GM21786 (cell line): Measurements from ENCODE around the gene KMT2C.
A peak's percentile ranks its signal among the peaks of the same experiment; 100 is the strongest.
"Not testable (repeated sequence)": the region's sequence is repeated elsewhere in the genome, so short reads cannot be mapped to it uniquely, and the experiment has no call there.

ENCODE experiments used
- ATAC-seq: cut with Tn5 transposase; IDR thresholded peaks from one replicate; pipeline ENCODE4 v1.9.1; 2021; ENCODE audit not compliant: unreplicated experiment

The KMT2C gene

GRCh38 chr7:152403726-152404125, 32.1 kb downstream of the KMT2C start:
- ATAC-seq, result no peak

- ATAC-seq, result no peak
Measured at GRCh38 chr7:152402384-152403250, 33.2 kb downstream of the KMT2C start.

DNA sequence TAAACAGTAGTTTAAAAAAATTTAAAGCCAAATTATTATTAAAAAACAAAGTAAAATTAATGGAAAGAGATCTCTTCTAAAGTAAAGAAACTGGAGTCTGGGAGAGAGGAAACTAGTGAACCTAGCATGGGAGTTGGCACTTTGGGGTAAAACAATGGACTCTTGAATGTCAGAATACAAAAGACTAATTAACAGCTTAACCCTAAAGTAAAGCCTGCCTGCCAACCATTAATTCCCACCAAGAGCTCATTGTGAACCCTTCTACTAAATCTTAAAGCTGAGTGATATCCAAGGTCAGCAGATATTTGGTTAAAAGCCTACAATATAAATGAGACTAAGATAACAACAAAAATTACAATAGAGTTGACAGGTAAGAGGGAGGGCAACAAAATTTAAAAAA, 36.5 kb downstream of the KMT2C start:
- no peak for ATAC-seq

GRCh38 chr7:152395112-152395511, 40.7 kb downstream of the KMT2C start:
- no peak for ATAC-seq

DNA sequence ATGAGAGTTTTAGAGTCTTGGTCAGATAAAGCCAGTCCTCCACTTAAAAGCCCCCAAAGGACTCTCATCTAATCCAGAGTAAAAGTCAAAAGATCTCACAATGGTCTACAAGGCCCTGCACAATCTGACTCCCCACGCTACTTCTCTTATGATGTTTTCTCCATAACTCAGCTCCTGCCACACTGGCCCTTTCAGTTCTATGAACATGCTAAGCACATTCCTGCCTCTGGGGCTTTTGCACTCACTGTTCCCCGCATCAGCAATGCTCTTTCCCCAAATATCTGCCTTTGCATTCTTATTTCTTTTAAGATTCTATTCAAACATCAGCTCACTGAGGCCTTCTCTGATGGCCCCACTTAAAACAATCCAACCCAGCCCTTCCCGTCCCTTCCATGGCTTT, 41.6 kb downstream of the KMT2C start:
- ATAC-seq, result not testable (repeated sequence)

- peak; percentile 72 for ATAC-seq
Measured at GRCh38 chr7:152392254-152392653, 43.5 kb downstream of the KMT2C start.

DNA sequence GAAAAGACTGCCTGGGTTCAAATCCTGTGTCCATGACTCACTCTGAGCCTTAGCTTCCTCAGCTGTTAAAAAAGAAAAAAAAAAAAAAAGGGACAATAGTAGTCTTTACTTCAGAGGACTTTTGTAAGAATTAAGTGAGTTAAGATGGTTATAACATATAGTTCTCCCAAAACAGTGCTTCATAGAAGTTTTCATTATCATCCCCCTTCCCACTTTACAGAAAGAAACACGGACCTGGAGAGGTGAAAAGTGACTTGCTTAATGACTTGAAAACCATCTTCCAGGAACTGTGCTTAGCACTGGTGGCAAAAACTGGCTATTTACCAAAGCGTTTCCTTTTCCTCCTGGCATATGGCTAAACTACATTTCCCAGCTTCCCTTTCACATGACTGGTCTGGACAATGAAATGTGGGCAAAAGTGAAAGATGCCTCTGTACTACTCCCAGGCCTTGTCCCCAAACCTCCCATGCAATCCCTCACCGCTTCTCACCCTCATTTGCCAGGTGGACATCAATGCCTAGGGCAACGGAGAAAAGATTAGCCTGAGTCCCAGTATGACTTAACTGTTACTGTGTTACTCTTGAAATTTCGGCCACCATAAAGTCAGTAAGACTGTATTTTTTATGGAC, 49.6 kb downstream of the KMT2C start:
- not testable (repeated sequence) for ATAC-seq

- not testable (repeated sequence) for ATAC-seq
Measured at GRCh38 chr7:152384235-152385200, 51.3 kb downstream of the KMT2C start.

- ATAC-seq, result no peak
Measured at GRCh38 chr7:152383341-152384234, 52.2 kb downstream of the KMT2C start.

DNA sequence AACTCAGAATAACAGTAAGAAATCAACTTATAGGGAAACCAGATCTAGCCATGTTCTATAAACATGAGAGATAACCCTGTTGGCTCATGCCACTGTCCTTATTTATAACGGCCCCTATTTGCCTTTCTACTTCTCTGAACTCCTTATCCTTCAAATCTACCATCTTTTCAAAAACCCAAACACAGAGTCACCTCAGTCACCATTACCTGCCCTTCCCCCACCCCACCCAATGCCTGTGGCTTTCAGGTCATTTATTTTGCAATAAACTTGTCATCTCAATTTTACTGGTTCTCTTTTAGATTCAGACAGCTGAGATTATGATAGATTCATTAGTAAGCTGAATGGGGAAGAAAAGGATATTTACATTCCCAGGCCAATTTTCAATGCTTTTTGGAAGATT, 53.6 kb downstream of the KMT2C start:
- ATAC-seq, result no peak

DNA sequence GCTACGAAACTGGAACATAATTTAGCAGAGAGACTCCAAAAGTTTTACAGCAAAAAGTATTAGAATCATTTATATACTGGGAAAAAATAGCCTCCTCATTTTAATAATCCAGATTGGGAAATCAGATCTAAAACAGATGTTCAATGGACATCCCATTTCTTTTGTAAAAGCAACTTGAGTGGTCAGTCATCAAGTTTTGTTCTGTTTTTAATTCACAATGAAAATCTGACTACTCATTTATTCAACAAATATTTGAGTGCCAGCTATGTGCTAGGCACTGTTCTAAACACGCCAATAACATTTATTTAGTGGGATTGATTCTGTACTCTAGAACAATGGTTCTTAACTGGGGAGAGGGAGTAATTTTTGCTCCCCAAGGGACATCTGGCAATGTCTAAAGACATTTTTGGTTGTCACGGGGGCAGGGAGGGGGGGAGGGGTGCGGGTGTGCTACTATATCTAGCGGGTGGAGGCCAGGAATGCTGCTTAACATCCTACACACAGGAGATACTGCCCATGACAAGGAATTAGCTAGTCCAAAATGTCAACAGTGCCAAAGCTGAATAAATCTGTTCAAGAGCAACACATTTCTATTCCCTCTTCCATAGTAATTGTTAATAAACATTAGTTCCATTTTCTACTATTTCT, 54.7 kb downstream of the KMT2C start:
- ATAC-seq, result not testable (repeated sequence)

DNA sequence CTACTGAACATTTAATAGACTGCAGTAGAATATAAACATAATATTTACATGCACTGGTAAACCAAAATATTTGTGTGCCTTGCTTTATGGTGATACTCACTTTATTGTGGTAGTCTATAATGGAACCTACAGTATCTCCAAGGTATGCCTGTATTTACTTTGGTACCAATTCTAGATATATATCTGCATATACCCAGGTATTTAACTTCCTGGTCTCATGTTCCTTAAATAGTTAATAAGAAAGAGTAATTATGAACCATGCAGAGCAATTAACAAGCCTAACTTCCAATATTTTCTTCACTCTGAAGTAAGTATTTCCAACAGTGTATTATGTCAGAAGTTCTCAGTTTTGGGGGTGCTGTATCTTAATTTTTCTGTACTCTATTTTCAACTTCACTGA, 57.3 kb downstream of the KMT2C start:
- ATAC-seq, result not testable (repeated sequence)

DNA sequence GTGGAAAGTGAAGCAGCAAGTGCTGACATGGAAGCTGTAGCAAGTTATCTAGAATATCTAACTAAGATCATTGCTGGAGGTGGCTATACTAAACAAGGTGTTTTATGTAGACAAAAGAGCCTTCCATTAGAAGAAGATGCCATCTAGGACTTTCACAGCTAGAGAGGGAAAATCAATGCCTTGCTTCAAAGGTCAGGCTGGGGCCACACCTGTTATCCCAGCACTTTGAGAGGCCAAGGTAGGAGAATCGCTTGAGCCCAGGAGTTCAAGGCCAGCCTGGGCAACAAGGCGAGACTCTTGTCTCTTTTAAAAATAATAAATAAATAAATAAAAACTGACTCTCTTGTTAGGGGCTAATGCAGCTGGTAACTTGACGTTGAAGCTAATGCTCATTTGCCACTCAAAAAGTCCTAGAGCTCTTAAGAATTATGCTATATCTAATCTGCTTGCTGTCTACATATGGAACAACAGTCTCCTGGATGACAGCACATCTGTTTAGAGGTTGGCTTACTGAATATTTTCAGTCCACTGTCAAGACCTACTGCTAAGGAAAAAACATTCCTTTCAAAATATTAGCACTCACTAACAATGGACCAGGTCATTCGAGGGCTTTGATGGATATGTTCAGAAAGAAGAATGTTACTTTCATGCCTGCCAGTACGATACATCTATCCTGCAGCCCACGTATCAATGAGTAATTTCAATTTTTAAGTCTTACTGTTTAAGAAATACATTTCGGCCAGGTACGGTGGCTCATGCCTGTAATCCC, 58.9 kb downstream of the KMT2C start:
- not testable (repeated sequence) for ATAC-seq

GRCh38 chr7:152370297-152370696, 65.5 kb downstream of the KMT2C start:
- ATAC-seq, result no peak

DNA sequence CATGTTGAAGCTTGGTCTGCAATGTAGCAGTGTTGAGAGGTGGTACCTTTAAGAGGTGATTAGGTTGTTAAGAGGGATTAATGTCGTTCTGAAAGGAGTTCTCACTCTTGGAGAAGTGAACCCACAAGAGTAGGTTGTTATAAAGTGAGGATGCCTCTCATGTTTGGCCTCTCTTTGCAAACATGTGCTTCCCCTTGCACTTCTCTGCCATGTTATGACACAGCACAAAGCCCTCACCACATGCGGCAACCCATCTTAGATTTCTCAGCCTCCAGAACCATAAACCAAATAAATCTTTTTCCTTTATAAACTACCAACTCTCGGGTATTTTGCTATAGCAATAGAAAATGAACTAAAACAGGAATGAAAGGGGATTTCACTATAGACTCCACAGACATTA, 66.3 kb downstream of the KMT2C start:
- no peak for ATAC-seq

GRCh38 chr7:152367170-152367569, 68.6 kb downstream of the KMT2C start:
- no peak for ATAC-seq

DNA sequence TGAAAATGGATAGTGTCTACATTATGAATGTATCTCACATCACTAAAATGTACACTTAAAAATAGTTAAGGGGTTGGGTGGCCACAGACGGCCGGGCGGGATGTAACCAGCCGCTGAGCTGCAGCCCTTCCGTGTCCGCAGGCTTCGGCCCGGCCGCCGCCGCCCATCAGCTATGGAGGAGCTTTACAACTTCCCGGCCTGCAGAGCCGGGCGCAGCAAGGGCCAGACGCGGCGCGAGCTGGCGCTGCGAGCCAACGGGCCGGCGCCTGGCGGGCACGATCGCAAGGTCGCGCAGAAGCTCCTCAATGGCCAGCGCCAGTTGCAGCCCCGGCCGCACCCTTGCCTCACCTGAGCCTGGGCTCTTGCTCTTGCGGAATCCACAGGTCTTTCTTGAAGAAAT, 69.1 kb downstream of the KMT2C start:
- ATAC-seq, result no peak

DNA sequence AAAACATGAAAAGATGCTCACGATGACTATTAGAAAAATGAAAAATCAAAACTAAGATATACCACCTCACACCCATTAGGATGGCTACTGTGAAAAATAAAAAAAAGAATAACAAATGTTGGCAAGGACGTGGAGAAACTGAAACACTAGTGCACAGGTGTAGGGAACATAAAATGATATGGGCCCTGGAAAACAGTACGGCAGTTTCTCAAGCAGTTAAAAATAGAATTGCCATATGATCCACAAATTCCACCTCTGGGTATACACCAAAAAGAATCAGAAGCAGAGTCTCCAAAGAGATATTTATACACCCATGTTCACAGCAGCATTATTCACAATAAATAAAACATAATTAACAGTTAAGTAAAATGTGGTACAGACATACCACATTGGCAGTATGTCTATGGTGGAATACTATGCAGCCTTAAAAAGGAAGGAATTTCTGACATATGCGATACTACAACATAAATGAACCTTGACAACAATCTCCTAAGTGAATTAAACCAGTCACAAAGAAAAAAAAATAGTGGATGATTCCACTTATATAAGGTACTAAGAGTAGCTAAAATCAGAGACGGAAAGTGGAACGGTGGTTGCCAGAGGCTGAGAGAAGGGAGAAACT, 69.7 kb downstream of the KMT2C start:
- no peak for ATAC-seq

GRCh38 chr7:152363798-152364197, 72.0 kb downstream of the KMT2C start:
- no peak for ATAC-seq
